ENCODE results near the gene FAM13A. TPM values are rescaled to one million over a fixed set of nuclear protein-coding genes. Genes with fewer than 3 reads are reported as not detected.

The FAM13A gene
- total and polyA plus RNA-seq, 9 of the 15 experiments (the other 6 are each of a cell fraction or from before 2014, with no cell fraction given), result 11.3 to 23.3 (median 14.7) TPM

GRCh38 chr4:88979276-88979675 lies 77.7 kb downstream of the FAM13A start:
- Histone ChIP-seq H3K4me2 (ENCODE audit: insufficient read depth, low read length) (no peak overlapping the region), H4K20me1 (replicated peaks; ENCODE audit: control insufficient read depth, insufficient read depth, low read length) (no peaks in the 10 kb centered on the region), H3K27ac (ENCODE audit: extremely low read depth, low read depth, low read length) (no peak overlapping the region), H3K9me1 (ENCODE audit: control insufficient read depth, insufficient read depth, low read length) (no peaks in the 10 kb centered on the region), H3K27me3 (ENCODE audit: control insufficient read depth in 2 of 2, insufficient read depth in 2 of 2, low read length in 2 of 2) (no peaks in the 10 kb centered on the region), H3K9ac (ENCODE audit: insufficient read depth in 1 of 2, low read depth in 2 of 2, low read length in 2 of 2) (no peak overlapping the region), H3K4me3 (no peak overlapping the region), H3K9me3 (replicated peaks; ENCODE audit: control insufficient read depth, insufficient read depth, low read depth, low read length) (no peaks in the 10 kb centered on the region), H3K4me1 (replicated peaks in 1 of 2; ENCODE audit: control insufficient read depth in 2 of 2, insufficient read depth in 2 of 2, low read length in 2 of 2) (no peaks in the 10 kb centered on the region), H3K36me3 (ENCODE audit: control insufficient read depth, insufficient read depth, low read length) (no peaks in the 10 kb centered on the region; the same call in 2 of the 3 replicates), H2AFZ (ENCODE audit: low read depth, low read length) (no peak overlapping the region), H3K79me2 (ENCODE audit: control insufficient read depth, insufficient read depth, low read length) (no peaks in the 10 kb centered on the region)
- ChIA-PET POLR2A (no interaction called here), CTCF (ENCODE audit: low intra/inter-chr PET ratio) (no interaction called here)
- ATAC-seq (no peak), DNase-seq (ENCODE audit: extremely low read depth in 1 of 4, low spot score in 3 of 4) (no peak), FAIRE-seq (no peak)
- intact Hi-C loops (cut with micrococcal nuclease), result no loop called here
- in situ Hi-C loops (cut with MboI), result no loop called here
- BruUV-seq (replicated peaks), result no TSS peak
- WGBS (ENCODE audit: insufficient coverage, low coverage, missing lambda C conversion rate), result 72% methylated on average over 2 of the region's 2 CpGs
- peak; percentile 65 for TF ChIP-seq TFE3 (CRISPR knock-in tag; IDR thresholded peaks at IDR 0.05)
- TF ChIP-seq KLF16 (IDR thresholded peaks at IDR 0.05), result no peak
- no peak for TF ChIP-seq ILK (tag; IDR thresholded peaks at IDR 0.05; ENCODE audit: borderline replicate concordance, low read depth)
- TF ChIP-seq HMG20A (CRISPR knock-in tag; conservative IDR thresholded peaks at IDR 0.05), result no peak
- no peak for TF ChIP-seq RERE (CRISPR knock-in tag; IDR thresholded peaks at IDR 0.05; ENCODE audit: borderline replicate concordance)
- TF ChIP-seq SETDB1 (IDR thresholded peaks at IDR 0.05; ENCODE audit: low read length), result no peak
- TF ChIP-seq FOXK1 (CRISPR knock-in tag; IDR thresholded peaks at IDR 0.05; ENCODE audit: borderline replicate concordance), result no peak

Measured in K562 (cell line).